Measurements from ENCODE around the gene MOXD1. TPM values are rescaled to one million over a fixed set of nuclear protein-coding genes. Genes with fewer than 3 reads are reported as not detected.

The MOXD1 gene
- total RNA-seq, 4 donors from 2014 or later = 27.6 to 260 (median 58.9) TPM

- Histone ChIP-seq H3K4me1 (no peaks in the 10 kb centered on the region), H3K4me3 (no peak overlapping the region), H3K27me3 (no peaks in the 10 kb centered on the region), H3K36me3 (no peaks in the 10 kb centered on the region), H3K9me3 (no peaks in the 10 kb centered on the region), H3K27ac (no peak overlapping the region)
- no peak for DNase-seq
- intact Hi-C loops (cut with DNase I; ENCODE audit: low total_unique reads) = no loop called here
- TF ChIP-seq CTCF (IDR thresholded peaks at IDR 0.05) (no peak), POLR2A (IDR thresholded peaks at IDR 0.05) (no peak)
Measured at GRCh38 chr6:132414761-132415160, 13.5 kb upstream of the MOXD1 start.

GRCh38 chr6:132414322-132414721 lies 13.0 kb upstream of the MOXD1 start:
- intact Hi-C loops (cut with DNase I; ENCODE audit: low total_unique reads) = no loop called here
- H3K9me3 ChIP-seq = no peaks in the 10 kb centered on the region
- H3K4me1 ChIP-seq = no peaks in the 10 kb centered on the region
- no peak overlapping the region for H3K4me3 ChIP-seq
- H3K27me3 ChIP-seq = no peaks in the 10 kb centered on the region
- no peaks in the 10 kb centered on the region for H3K36me3 ChIP-seq
- no peak overlapping the region for H3K27ac ChIP-seq
- DNase-seq = no peak
- TF ChIP-seq CTCF (IDR thresholded peaks at IDR 0.05) (no peak), POLR2A (IDR thresholded peaks at IDR 0.05) (no peak)

GRCh38 chr6:132413499-132413802 lies 12.2 kb upstream of the MOXD1 start:
- TF ChIP-seq CTCF (IDR thresholded peaks at IDR 0.05) (no peak), POLR2A (IDR thresholded peaks at IDR 0.05) (no peak)
- H3K4me3 ChIP-seq = no peak overlapping the region
- H3K4me1 ChIP-seq = no peaks in the 10 kb centered on the region
- H3K9me3 ChIP-seq = no peaks in the 10 kb centered on the region
- no peak overlapping the region for H3K27ac ChIP-seq
- DNase-seq = no peak
- intact Hi-C loops (cut with DNase I; ENCODE audit: low total_unique reads) = no loop called here
- H3K36me3 ChIP-seq = no peaks in the 10 kb centered on the region
- no peaks in the 10 kb centered on the region for H3K27me3 ChIP-seq

GRCh38 chr6:132412656-132413498 lies 11.6 kb upstream of the MOXD1 start:
- Histone ChIP-seq H3K36me3 (no peaks in the 10 kb centered on the region), H3K27ac (no peak overlapping the region)
- intact Hi-C loops (cut with DNase I; ENCODE audit: low total_unique reads) = no loop called here

More at GRCh38 chr6:132412656-132413498, 11.6 kb upstream of the MOXD1 start:
- no peak overlapping the region for H3K4me3 ChIP-seq
- H3K4me1 ChIP-seq = no peaks in the 10 kb centered on the region
- no peak for DNase-seq
- no peaks in the 10 kb centered on the region for H3K9me3 ChIP-seq
- TF ChIP-seq POLR2A (IDR thresholded peaks at IDR 0.05) = no peak
- TF ChIP-seq CTCF (IDR thresholded peaks at IDR 0.05) = no peak
- no peaks in the 10 kb centered on the region for H3K27me3 ChIP-seq
